OCI-LY3 (cell line): Measurements from ENCODE around the gene GPR26.

Source experiments
- CTCF ChIP-seq: fragments of 200-600, 300-600 bp; sonication (generic); IDR thresholded peaks from 2 replicates; pipeline ENCODE4 v1.5.1; 2014; ENCODE audit warnings: antibody characterized with exemption, low read length, low read depth
- EZH2phosphoT487 ChIP-seq: fragments of 200-600 bp; shearing (Covaris generic); IDR thresholded peaks from 2 replicates; pipeline ENCODE4 v1.6.1; 2018; ENCODE audit warnings: antibody characterized with exemption, mixed run types, low read depth

- TF ChIP-seq CTCF (no peak), EZH2phosphoT487 (no peak)
Observed at GRCh38 chr10:123621916-123622315, 44.2 kb upstream of the GPR26 start.
